LoVo (cell line): ENCODE measurements around the gene TEX54.

ENCODE experiments used
- DNase-seq: peaks from one replicate; pipeline ENCODE4 v3.0.0-alpha.2; 2016; ENCODE audit warnings: low spot score

TEX54 gene

DNA sequence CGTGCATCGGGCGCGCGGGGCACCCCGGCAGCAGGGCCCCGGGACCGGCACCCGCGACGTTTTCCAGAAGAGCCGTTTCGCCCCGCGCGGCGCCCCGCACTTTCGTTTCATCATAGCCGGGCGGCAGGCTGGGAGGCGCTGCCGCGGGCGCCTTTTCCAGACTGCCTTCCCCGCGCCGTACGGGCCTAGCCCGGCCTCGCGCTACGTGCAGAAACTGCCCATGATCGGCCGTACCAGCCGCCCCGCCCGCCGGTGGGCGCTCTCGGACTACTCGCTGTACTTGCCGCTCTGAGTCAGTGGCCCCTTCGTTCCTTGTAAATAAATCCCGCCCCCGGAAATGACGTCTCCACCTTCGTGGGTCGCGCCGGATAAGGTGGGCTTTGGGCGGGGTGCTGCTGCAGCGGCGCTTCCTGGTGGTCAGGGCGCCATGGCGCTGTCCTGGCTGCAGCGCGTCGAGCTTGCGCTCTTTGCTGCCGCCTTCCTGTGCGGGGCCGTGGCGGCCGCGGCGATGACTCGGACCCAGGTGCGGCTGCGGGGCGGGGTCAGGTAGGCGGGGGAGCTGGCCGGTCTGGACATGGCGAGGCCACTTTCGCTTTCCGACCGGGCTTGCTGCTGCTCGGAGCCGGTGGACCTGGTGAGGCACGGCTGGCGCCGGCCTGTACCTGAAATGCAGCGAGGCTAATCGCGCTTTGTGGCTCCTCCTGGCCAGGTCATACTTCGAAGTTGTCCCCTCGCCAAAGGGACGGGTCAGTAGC lies 45.5 kb downstream of the TEX54 start, which contains the start of gene TMEM179B:
TMEM179B (plus strand) TSS at position 398 of the 755 bp plus-strand sequence; CDS start at position 428, 30 bp downstream.
- peak; percentile 98 for DNase-seq

DNA sequence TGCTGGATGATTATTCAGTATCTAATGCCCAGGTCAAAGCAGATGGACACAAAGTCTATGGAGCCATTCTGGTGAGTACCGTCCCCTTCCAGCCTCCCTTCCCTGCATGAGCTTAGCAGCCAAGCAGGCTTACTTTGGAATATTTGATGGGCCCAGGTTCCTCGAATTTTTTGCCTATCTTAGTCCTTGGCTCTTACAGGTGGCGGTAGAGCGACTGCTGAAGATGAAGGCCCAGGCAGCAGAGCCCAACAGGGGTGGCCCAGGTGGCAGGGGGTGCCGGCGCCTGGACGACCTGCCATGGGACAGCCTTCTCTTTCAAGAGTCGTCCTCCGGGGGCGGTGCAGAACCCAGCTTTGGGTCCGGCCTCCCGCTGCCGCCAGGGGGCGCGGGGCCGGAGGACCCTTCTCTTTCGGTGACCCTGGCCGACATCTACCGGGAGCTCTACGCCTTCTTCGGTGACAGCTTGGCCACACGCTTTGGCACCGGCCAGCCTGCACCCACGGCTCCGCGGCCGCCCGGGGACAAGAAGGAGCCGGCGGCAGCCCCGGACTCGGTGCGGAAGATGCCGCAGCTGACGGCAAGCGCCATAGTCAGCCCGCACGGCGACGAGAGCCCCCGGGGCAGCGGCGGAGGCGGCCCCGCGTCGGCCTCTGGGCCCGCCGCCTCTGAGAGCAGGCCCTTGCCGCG lies 46.2 kb downstream of the TEX54 start:
- peak; percentile 90 for DNase-seq

DNA sequence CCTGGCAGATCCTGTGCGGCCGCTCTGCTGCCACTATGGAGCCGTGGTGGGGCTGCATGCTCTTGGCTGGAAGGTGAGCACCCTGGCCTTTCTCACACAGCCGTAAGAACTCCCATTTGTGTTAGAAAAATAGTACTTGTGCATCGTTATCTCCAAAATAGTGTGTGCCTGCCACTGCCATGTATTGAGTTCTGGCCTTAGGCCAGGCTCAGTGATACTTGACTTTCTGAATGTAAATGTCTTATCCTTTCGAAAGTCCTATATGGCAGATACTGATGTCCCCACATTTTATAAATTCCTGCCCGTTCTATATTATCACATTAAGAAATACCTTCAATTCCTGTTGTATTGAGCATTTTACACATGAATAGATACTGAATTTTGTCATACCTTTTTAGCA lies 49.9 kb downstream of the TEX54 start:
- DNase-seq = no peak
